GOT3 (cell line): ENCODE results near the gene HOXD1.

Experiments
- DNase-seq: peaks from one replicate; lab custom pipeline; 2025; ENCODE audit warnings: mixed read lengths; lab: John Stamatoyannopoulos, UW

HOXD1 gene

GRCh38 chr2:176184749-176185148 lies 3.7 kb upstream of the HOXD1 start:
- DNase-seq, result no peak

GRCh38 chr2:176186024-176186423 lies 2.4 kb upstream of the HOXD1 start:
- DNase-seq, result no peak

DNA sequence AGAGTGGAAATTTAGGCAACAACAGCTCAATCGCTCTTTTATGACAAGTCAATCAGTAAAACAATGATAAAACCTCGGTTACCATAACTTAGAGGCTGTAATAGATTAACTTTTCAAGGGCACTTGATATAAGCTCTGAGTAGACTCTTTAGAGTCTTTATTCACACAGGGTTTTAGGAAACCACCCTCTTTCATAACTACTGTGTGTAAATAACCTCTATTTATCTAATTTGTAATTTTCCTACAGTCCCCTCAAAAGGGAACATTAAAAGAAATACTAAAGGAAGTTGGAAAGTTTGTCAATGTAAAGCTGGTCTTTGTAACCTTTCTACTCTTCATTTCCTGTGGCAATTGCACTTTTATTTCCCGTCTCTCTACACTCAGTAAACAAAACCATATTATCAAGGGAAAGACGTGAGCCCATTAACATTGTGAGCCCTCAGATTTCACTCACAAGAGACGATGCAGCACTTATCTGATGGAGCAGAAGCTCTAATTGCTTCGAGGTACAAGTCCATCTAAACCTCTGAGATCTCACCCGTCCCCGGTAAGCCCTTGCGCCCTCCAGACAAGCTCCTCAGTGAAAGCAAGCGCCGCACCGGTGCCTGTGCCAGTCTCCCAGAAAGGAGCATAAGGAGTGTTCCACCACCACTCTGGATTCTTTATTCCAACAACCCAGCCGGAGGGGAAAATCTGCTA lies 1.1 kb upstream of the HOXD1 start:
- no peak for DNase-seq

- no peak for DNase-seq
Measured at GRCh38 chr2:176188774-176189680, 559 bp downstream of the HOXD1 start.

- no peak for DNase-seq
Measured at GRCh38 chr2:176189681-176190641, 1.5 kb downstream of the HOXD1 start.

DNA sequence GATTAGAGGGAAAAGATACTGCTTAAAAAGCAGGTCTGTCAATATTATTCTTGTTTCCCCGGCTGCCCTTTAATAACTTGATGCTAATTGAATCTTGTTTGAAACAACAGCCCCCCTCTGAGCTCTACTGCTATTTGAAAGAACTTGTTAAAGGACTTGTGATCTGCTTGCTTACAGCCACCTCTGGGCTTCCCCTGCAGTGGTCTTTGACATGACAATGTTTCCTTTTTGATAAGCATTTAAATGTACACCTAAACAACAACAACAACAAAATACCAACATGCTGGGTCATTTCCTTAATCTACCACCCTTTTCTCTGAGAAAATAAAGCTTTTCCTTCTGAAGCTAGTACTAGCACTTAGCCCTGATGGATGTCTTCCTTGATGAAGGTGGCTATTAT lies 3.9 kb downstream of the HOXD1 start:
- DNase-seq, result no peak

GRCh38 chr2:176193048-176193447 lies 4.6 kb downstream of the HOXD1 start:
- DNase-seq, result no peak

DNA sequence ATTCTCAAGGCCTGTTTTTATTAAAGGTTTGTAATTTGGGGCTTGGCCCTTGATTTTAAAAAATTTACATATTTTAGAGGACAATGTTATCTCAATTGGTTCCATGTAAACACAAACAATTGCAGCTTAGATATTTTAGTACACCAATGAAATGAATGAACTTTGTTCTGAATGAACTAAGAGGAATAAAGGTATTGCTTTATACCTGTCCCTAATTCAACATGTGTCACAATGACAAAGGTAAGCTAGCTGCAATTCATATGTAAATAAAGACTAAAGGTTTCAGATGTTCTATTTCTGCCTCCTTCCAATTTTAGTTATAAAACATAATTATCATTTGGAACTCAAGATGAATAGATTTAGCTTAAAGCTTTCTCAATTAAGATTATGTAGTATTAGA lies 11.4 kb downstream of the HOXD1 start:
- no peak for DNase-seq

- DNase-seq, result no peak
Measured at GRCh38 chr2:176200971-176201370, 12.5 kb downstream of the HOXD1 start.

GRCh38 chr2:176202491-176202890 lies 14.0 kb downstream of the HOXD1 start:
- no peak for DNase-seq

DNA sequence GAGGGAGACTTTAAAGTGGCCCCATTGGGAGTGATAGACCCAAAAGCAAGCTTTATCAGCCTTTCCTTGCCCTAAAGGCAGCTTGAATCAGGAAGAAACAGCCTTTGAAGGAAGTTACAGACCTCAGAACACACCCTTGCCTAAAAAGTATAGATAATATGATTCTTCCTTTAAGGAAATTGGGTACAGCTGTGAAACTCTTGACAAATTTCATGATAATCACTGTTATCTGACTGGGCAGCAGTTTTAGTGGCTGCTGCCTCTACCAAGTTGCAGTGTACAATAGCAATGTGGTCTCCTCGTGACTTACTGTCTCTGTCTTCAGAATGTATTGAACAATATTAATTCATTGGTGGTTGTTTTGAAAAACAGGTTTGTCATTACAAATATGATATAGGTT lies 16.7 kb downstream of the HOXD1 start:
- DNase-seq, result no peak

GRCh38 chr2:176206136-176206535 lies 17.7 kb downstream of the HOXD1 start:
- DNase-seq, result no peak

GRCh38 chr2:176206682-176207081 lies 18.2 kb downstream of the HOXD1 start:
- no peak for DNase-seq

GRCh38 chr2:176211110-176211509 lies 22.6 kb downstream of the HOXD1 start:
- DNase-seq, result no peak

- DNase-seq, result no peak
Measured at GRCh38 chr2:176212276-176212675, 23.8 kb downstream of the HOXD1 start.

GRCh38 chr2:176213406-176213805 lies 24.9 kb downstream of the HOXD1 start:
- no peak for DNase-seq

DNA sequence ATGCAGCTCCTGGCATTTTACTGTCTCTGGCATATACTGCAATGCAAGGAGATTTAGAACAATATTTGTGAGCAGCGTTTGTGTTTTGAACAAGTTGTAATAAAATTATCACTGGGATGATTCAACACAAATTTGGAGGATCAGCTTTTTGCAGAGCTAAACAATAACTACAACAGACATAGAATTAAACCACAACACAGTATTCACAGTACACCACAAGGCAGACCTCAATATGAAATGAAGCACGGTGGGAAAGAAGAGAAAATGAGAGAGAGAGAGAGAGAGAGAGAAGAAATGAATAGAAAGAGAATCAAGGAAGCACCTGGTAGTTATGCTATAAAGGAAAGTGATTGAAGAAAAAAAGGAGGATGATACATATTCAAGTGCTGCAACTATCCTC lies 39.4 kb downstream of the HOXD1 start:
- no peak for DNase-seq

DNA sequence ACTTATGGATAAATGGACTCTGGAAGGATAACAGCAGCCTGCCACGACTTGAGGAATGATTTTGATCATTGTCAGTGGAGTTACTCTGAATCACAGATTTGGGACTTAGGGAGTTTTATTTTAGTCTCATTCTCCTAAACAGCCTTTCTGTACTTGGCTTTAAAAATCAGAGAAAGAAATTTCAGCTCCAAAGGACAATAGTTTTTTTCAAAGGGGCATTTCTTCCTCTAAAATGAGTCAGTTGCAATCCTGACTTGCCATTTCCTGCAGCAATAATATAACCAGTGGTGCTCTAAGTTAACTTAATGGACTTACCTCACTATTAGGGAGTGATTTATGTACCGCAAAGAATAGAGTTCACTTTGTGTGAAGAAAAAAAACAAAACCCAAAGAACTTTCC lies 45.7 kb downstream of the HOXD1 start:
- no peak for DNase-seq

GRCh38 chr2:176234940-176235339 lies 46.5 kb downstream of the HOXD1 start:
- no peak for DNase-seq

DNA sequence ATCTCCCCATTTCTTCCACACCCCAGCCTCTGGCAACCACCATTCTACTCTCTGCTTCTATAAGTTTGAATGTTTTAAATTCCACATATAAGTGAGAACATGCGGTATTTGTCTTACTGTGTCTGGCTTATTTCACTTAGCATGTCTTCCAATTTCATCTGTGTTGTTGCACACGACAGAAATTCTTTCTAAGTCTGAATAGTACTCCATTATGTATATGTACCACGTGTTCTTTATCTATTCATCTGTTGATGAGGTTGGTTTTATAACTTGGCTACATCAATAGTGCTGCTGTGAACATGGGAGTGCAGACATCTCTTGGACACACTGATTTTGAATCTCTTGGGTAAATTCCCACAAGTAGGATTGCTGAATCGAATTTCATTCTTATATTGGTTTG lies 49.0 kb downstream of the HOXD1 start:
- DNase-seq, result no peak

DNA sequence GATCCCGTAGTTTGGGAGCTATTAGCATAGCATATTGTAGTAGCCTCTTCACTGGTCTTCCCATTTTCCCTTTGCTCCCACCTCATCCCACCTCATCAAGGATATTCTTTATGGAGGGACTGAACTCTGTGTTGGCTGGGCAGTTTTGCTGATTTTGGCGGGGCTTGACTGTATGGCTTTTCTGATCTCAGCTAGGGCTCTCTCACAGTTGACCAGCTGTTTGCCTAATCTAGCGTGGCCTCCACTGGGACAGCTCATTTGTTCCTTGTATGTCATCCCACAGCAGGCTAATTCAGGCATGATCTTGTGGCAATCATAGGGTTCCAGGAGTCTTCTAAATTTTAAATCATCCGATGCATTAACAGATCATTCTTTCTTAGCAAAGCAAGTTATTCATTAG lies 50.6 kb downstream of the HOXD1 start:
- DNase-seq, result no peak

- DNase-seq, result no peak
Measured at GRCh38 chr2:176240301-176240700, 51.8 kb downstream of the HOXD1 start.
